HepG2 (cell line): Measurements from ENCODE around the gene C12orf56. TPM values are rescaled to one million over a fixed set of nuclear protein-coding genes. Genes with fewer than 3 reads are reported as not detected.

ENCODE experiments used
- ATF7 ChIP-seq, 2 experiments: fragments of 450-650 bp in 1 of 2; sonication (generic) in 1 of 2; formaldehyde crosslinking in 1 of 2; IDR thresholded peaks; 2 replicates each; pipeline versions ENCODE4 v1.4.0 to v1.6.1; 2016 to 2020; ENCODE audit warnings: antibody characterized with exemption in 1 of 2, mild to moderate bottlenecking in 1 of 2, missing genetic modification reagents in 1 of 2
- BORCS8-MEF2B ChIP-seq: sonication (generic); formaldehyde crosslinking; IDR thresholded peaks from 2 replicates; pipeline ENCODE4 v1.8.0; 2022; ENCODE audit warnings: mild to moderate bottlenecking, missing genetic modification reagents
- CBX5 ChIP-seq: sonication (generic); formaldehyde crosslinking; IDR thresholded peaks from 2 replicates; pipeline ENCODE4 v1.4.0; 2020; ENCODE audit warnings: missing genetic modification reagents, borderline replicate concordance
- EEA1 ChIP-seq: sonication (generic); formaldehyde crosslinking; IDR thresholded peaks from 2 replicates; pipeline ENCODE4 v1.5.1; 2020; ENCODE audit warnings: mild to moderate bottlenecking, missing genetic modification reagents, borderline replicate concordance
- HCFC1 ChIP-seq: fragments of 150-350 bp; IDR thresholded peaks from 2 replicates; pipeline ENCODE4 v1.6.1; 2014; ENCODE audit warnings: low read depth, low read length
- JUN ChIP-seq: sonication (generic); formaldehyde crosslinking; IDR thresholded peaks from 2 replicates; pipeline ENCODE4 v1.4.0; 2020; ENCODE audit warnings: mild to moderate bottlenecking, missing genetic modification reagents
- MTF1 ChIP-seq: sonication (generic); formaldehyde crosslinking; IDR thresholded peaks from 2 replicates; pipeline ENCODE4 v1.5.0; 2020; ENCODE audit warnings: missing genetic modification reagents
- NAIF1 ChIP-seq: sonication (generic); formaldehyde crosslinking; IDR thresholded peaks from 2 replicates; pipeline ENCODE4 v1.5.0; 2020; ENCODE audit warnings: mild to moderate bottlenecking, missing genetic modification reagents, borderline replicate concordance
- NFKBIZ ChIP-seq: IDR thresholded peaks from 2 replicates; pipeline ENCODE4 v1.6.1; 2018; ENCODE audit warnings: missing genetic modification reagents, missing compliant biosample characterization
- YEATS4 ChIP-seq: sonication (generic); formaldehyde crosslinking; IDR thresholded peaks from 2 replicates; pipeline ENCODE4 v1.4.0; 2020; ENCODE audit warnings: missing genetic modification reagents, borderline replicate concordance
- ZKSCAN5 ChIP-seq: sonication (generic); formaldehyde crosslinking; IDR thresholded peaks from 2 replicates; pipeline ENCODE4 v1.5.1; 2020; ENCODE audit warnings: mild to moderate bottlenecking, missing genetic modification reagents
- ZNF766 ChIP-seq: sonication (generic); formaldehyde crosslinking; IDR thresholded peaks from 2 replicates; pipeline ENCODE4 v1.5.0; 2020; ENCODE audit warnings: missing genetic modification reagents, borderline replicate concordance
- ZNF792 ChIP-seq: IDR thresholded peaks from 2 replicates; pipeline ENCODE4 v1.6.1; 2016
- ZSCAN30 ChIP-seq: sonication (generic); formaldehyde crosslinking; IDR thresholded peaks from 2 replicates; pipeline ENCODE4 v1.5.0; 2020; ENCODE audit warnings: mild to moderate bottlenecking, missing genetic modification reagents
- polyA plus RNA-seq, 8 experiments: library from polyadenylated mRNA; depleted of rRNA in 3 of 8; stranded (reverse) in 7 of 8; unstranded in 1 of 8; fragments of >200 nt; fragmentation: Illumina TruSeq in 4 of 8; extraction: Trizol in 4 of 8; gene quantifications; 2 replicates each; pipeline versions ENCODE4 v1.2.1 to v1.2.3, GENCODE V29; 2011 to 2016; ENCODE audit warnings: low read depth in 4 of 8, missing spikeins in 1 of 8, mixed read lengths in 1 of 8; ENCODE audit not compliant: insufficient read depth in 1 of 8
- total RNA-seq, 5 experiments: library from RNA; depleted of rRNA; stranded (reverse); fragments of >200 nt; fragmentation: Illumina TruSeq; extraction: Trizol; gene quantifications; 2 replicates each; pipeline ENCODE4 v1.2.3, GENCODE V29; 2016; ENCODE audit warnings: low read depth in 1 of 5
- TF ChIP-seq, protein P1 (sequence below): sonication (generic); formaldehyde crosslinking; IDR thresholded peaks from 2 replicates; pipeline ENCODE4 v1.4.0; 2020; ENCODE audit warnings: missing genetic modification reagents, borderline replicate concordance
- TF ChIP-seq, protein P2 (sequence below): sonication (generic); formaldehyde crosslinking; IDR thresholded peaks from 2 replicates; pipeline ENCODE4 v1.4.0; 2020; ENCODE audit warnings: missing genetic modification reagents; ENCODE audit errors: not compliant biosample characterization
- TF ChIP-seq, protein P3 (sequence below): sonication (generic); formaldehyde crosslinking; IDR thresholded peaks from 2 replicates; pipeline ENCODE4 v1.4.0; 2020; ENCODE audit warnings: missing genetic modification reagents, mild to moderate bottlenecking, borderline replicate concordance
- TF ChIP-seq, protein P4 (sequence below): sonication (generic); formaldehyde crosslinking; IDR thresholded peaks from 2 replicates; pipeline ENCODE4 v1.8.0; 2022; ENCODE audit warnings: missing genetic modification reagents, mild to moderate bottlenecking, inconsistent platforms, borderline replicate concordance
- TF ChIP-seq, protein P5 (sequence below): IDR thresholded peaks from 2 replicates; pipeline ENCODE4 v1.6.1; 2016

Gene C12orf56
- total and polyA plus RNA-seq, 2 of the 13 experiments (the other 11 are each of a cell fraction or from before 2014, with no cell fraction given) = 0.07 TPM; not detected in 1

DNA sequence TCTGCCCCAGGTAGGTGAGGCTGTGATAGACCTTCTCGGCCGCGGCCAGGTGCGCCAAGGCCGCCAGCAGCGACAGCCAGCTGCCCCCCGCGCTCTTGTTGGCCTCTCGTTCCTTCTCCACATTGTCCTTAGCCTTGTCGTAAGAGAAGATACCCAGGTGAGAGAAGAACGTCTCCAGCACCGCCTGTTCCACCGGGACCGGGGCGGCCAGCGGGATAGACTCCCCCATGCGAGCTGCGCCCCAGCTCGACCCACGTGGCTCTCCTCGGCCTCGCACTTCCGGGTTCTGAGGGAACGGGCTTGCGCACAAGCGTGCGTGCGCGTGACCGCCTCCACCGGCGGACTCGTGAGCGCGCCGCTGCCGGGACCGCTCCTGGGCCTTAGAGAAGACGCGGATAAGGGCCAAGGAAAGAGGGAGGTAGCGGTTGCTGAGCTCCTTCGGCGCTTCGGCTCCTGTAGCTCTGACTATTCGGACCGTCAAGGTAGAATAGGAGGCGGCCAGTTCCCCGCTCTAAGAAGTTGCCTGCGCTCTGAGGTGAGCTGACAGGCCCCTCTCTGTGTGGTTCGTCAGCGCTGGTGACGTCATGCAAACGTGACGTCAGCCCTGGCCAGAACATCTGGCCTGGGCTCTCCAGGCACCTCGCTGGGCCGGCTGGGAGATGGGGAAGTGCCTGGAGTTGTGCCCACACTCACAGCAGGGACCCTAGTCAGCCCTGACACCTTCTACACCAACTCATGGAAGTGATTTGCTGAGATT lies 168.4 kb downstream of the C12orf56 start, which contains the start of gene KICS2 (continued):
- TF ChIP-seq, protein P1, sequence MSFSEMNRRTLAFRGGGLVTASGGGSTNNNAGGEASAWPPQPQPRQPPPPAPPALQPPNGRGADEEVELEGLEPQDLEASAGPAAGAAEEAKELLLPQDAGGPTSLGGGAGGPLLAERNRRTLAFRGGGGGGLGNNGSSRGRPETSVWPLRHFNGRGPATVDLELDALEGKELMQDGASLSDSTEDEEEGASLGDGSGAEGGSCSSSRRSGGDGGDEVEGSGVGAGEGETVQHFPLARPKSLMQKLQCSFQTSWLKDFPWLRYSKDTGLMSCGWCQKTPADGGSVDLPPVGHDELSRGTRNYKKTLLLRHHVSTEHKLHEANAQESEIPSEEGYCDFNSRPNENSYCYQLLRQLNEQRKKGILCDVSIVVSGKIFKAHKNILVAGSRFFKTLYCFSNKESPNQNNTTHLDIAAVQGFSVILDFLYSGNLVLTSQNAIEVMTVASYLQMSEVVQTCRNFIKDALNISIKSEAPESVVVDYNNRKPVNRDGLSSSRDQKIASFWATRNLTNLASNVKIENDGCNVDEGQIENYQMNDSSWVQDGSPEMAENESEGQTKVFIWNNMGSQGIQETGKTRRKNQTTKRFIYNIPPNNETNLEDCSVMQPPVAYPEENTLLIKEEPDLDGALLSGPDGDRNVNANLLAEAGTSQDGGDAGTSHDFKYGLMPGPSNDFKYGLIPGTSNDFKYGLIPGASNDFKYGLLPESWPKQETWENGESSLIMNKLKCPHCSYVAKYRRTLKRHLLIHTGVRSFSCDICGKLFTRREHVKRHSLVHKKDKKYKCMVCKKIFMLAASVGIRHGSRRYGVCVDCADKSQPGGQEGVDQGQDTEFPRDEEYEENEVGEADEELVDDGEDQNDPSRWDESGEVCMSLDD (CRISPR knock-in tag) = peak; percentile 70; the same call in 1 of the 2 replicates
- TF ChIP-seq, protein P2, sequence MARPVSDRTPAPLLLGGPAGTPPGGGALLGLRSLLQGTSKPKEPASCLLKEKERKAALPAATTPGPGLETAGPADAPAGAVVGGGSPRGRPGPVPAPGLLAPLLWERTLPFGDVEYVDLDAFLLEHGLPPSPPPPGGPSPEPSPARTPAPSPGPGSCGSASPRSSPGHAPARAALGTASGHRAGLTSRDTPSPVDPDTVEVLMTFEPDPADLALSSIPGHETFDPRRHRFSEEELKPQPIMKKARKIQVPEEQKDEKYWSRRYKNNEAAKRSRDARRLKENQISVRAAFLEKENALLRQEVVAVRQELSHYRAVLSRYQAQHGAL (CRISPR knock-in tag) = no peak
- TF ChIP-seq JUN (CRISPR knock-in tag) (no peak), ZKSCAN5 (peak; percentile 33; the same call in 1 of the 2 replicates), ZSCAN30 (CRISPR knock-in tag) (0 out of 2 replicates have a peak, but pooled peaks have one; percentile 60), CBX5 (CRISPR knock-in tag) (peak; percentile 65; the same call in 1 of the 2 replicates), EEA1 (CRISPR knock-in tag) (peak; percentile 93; the same call in 1 of the 2 replicates), MTF1 (no peak), HCFC1 (no peak; the same call in 1 of the 2 replicates), BORCS8-MEF2B (CRISPR knock-in tag) (peak; percentile 74; the same call in 1 of the 2 replicates), NAIF1 (no peak), NFKBIZ (CRISPR knock-in tag) (0 out of 2 replicates have a peak, but pooled peaks have one; percentile 69), ATF7 (IDR thresholded peaks at IDR 0.05) (peak; percentile 99), ATF7 (CRISPR knock-in tag; IDR thresholded peaks at IDR 0.05) (peak; percentile 95), ZNF792 (CRISPR knock-in tag) (0 out of 2 replicates have a peak, but pooled peaks have one; percentile 68), YEATS4 (CRISPR knock-in tag) (peak; percentile 99), ZNF766 (CRISPR knock-in tag) (no peak; the same call in 1 of the 2 replicates)
- TF ChIP-seq, protein P3, sequence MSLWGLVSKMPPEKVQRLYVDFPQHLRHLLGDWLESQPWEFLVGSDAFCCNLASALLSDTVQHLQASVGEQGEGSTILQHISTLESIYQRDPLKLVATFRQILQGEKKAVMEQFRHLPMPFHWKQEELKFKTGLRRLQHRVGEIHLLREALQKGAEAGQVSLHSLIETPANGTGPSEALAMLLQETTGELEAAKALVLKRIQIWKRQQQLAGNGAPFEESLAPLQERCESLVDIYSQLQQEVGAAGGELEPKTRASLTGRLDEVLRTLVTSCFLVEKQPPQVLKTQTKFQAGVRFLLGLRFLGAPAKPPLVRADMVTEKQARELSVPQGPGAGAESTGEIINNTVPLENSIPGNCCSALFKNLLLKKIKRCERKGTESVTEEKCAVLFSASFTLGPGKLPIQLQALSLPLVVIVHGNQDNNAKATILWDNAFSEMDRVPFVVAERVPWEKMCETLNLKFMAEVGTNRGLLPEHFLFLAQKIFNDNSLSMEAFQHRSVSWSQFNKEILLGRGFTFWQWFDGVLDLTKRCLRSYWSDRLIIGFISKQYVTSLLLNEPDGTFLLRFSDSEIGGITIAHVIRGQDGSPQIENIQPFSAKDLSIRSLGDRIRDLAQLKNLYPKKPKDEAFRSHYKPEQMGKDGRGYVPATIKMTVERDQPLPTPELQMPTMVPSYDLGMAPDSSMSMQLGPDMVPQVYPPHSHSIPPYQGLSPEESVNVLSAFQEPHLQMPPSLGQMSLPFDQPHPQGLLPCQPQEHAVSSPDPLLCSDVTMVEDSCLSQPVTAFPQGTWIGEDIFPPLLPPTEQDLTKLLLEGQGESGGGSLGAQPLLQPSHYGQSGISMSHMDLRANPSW (CRISPR knock-in tag) = no peak; the same call in 1 of the 2 replicates
- TF ChIP-seq, protein P4, sequence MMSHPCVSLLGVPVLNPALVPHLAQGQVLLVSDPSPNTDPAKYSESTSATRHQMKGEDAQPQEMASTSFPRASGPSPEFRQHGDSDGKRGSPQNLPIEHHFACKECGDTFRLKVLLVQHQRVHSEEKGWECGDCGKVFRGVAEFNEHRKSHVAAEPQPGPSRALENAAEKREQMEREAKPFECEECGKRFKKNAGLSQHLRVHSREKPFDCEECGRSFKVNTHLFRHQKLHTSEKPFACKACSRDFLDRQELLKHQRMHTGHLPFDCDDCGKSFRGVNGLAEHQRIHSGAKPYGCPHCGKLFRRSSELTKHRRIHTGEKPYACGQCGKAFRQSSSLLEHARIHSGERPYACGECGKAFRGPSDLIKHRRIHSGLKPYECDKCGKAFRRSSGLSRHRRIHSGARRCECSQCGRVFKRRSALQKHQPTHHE = peak; percentile 82
- TF ChIP-seq, protein P5, sequence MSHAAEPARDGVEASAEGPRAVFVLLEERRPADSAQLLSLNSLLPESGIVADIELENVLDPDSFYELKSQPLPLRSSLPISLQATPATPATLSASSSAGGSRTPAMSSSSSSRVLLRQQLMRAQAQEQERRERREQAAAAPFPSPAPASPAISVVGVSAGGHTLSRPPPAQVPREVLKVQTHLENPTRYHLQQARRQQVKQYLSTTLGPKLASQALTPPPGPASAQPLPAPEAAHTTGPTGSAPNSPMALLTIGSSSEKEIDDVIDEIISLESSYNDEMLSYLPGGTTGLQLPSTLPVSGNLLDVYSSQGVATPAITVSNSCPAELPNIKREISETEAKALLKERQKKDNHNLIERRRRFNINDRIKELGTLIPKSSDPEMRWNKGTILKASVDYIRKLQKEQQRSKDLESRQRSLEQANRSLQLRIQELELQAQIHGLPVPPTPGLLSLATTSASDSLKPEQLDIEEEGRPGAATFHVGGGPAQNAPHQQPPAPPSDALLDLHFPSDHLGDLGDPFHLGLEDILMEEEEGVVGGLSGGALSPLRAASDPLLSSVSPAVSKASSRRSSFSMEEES = peak; percentile 81
